Ovary (tissue), 9 donors: ENCODE measurements around the gene PAN3. TPM values are rescaled to one million over a fixed set of nuclear protein-coding genes. Genes with fewer than 3 reads are reported as not detected.

ENCODE experiments used
- DNase-seq, 5 donors: peaks; one replicate each; pipeline ENCODE4 v3.0.0-alpha.2; 2019 to 2020
- H3K27ac ChIP-seq, 2 donors: fragments of 200-600 bp; one replicate each; pipeline versions ENCODE4 v1.5.1 to v1.8.0; 2019 to 2022
- H3K27me3 ChIP-seq: fragments of 200-600 bp; one replicate; pipeline ENCODE4 v1.8.0; 2022
- H3K36me3 ChIP-seq: fragments of 200-600 bp; sonication (generic); one replicate; pipeline ENCODE4 v1.5.1; 2019
- H3K4me1 ChIP-seq: one replicate; pipeline ENCODE4 v1.8.1; 2013; ENCODE audit warnings: mild to moderate bottlenecking, moderate library complexity; ENCODE audit not compliant: insufficient read depth
- H3K4me3 ChIP-seq: fragments of 200-600 bp; sonication (generic); one replicate; pipeline ENCODE4 v1.5.1; 2017
- H3K9me3 ChIP-seq, 2 donors: fragments of 200-600 bp in 1 of 2; sonication (generic) in 1 of 2; one replicate each; pipeline versions ENCODE4 v1.5.1 to v1.8.1; 2013 to 2019; ENCODE audit warnings: mild to moderate bottlenecking in 1 of 2, moderate library complexity in 1 of 2
- CTCF ChIP-seq, 3 donors: fragments of 450-650 bp in 2 of 3; fragments of 200-600 bp in 1 of 3; IDR thresholded peaks; one replicate each; pipeline versions ENCODE4 v1.5.1 to v1.8.0; 2016 to 2022; ENCODE audit warnings: antibody characterized with exemption in 3 of 3, mild to moderate bottlenecking in 1 of 3
- EP300 ChIP-seq: sonication (generic); formaldehyde crosslinking; IDR thresholded peaks from one replicate; pipeline ENCODE4 v1.6.1; 2017; ENCODE audit warnings: antibody characterized with exemption
- POLR2A ChIP-seq: fragments of 450-650 bp; IDR thresholded peaks from one replicate; pipeline ENCODE4 v1.6.1; 2017; ENCODE audit warnings: antibody characterized with exemption, mild to moderate bottlenecking, moderate library complexity
- WGBS, 3 donors: extraction: QIAGEN DNeasy Blood & Tissue Kit in 1 of 3; methylation state at CpG; one replicate each; pipeline versions ENCODE4 v1.1.5 to v1.1.7; 2013 to 2017; 5-methylcytosine and 5-hydroxymethylcytosine counted together
- intact Hi-C, 4 donors: fragments of 100-400 bp; cut with DNase I; formaldehyde crosslinking; loops; one replicate each; pipeline versions ENCODE4 v1.11.0 to v1.15.1; 2022 to 2023
- polyA plus RNA-seq, 2 donors: library from polyadenylated mRNA; stranded (reverse); fragments of 200-250 nt in 1 of 2; fragments of 350-450 nt in 1 of 2; fragmentation: Illumina TruSeq in 1 of 2; extraction: RNeasy Lipid Tissue Mini Kit (QIAGEN cat#74804) in 1 of 2; gene quantifications; one replicate each; pipeline ENCODE4 v1.2.3, GENCODE V29; 2013 to 2014
- total RNA-seq, 7 donors: library from RNA; depleted of rRNA in 2 of 7; stranded (reverse); fragments of >200 nt in 2 of 7; fragmentation: NEBNext Ultra II Directional in 3 of 7; extraction: Animal tissue kit (Norgen Biotek cat#: 25700) in 3 of 7; gene quantifications; one replicate each; pipeline versions ENCODE4 v1.1.0 to v1.2.4, GENCODE V29; 2016 to 2023
- donor health status: DM: no; HTN: no; CAD: no; lungs with moderate emphysema.
- donor health status: DM: no; HTN: no; CAD: no.
- donor health status: Bipolar disorder and iron deficiency.
- donor health status: DM: yes; HTN: yes; CAD: no.
- donor health status: DM: no; HTN: no; CAD: no.
- donor health status: DM: yes; HTN: yes; CAD: no.

The PAN3 gene
- total and polyA plus RNA-seq, 9 donors: 13.2 to 40.7 (median 35.7) TPM

- intact Hi-C loops: no loop called here
- TF ChIP-seq EP300: no peak
- no peak for TF ChIP-seq POLR2A
- no peak for TF ChIP-seq CTCF (IDR thresholded peaks at IDR 0.05)
- Histone ChIP-seq H3K4me1 (no peaks in the 10 kb centered on the region), H3K27me3 (no peaks in the 10 kb centered on the region), H3K4me3 (no peak overlapping the region), H3K9me3 (no peaks in the 10 kb centered on the region), H3K36me3 (no peaks in the 10 kb centered on the region), H3K27ac (no peak overlapping the region)
- WGBS, 3 donors: 91 to 94% (median 94%) methylated on average over 1 of the region's 1 CpG
- DNase-seq: no peak
Measured at GRCh38 chr13:28252547-28252946, 114.2 kb downstream of the PAN3 start.

GRCh38 chr13:28257305-28257704, 119.0 kb downstream of the PAN3 start:
- H3K27me3 ChIP-seq: no peaks in the 10 kb centered on the region
- TF ChIP-seq POLR2A: no peak
- TF ChIP-seq CTCF (IDR thresholded peaks at IDR 0.05): no peak
- TF ChIP-seq EP300: no peak
- H3K36me3 ChIP-seq: no peaks in the 10 kb centered on the region
- DNase-seq: no peak
- no peak overlapping the region for H3K27ac ChIP-seq
- H3K4me1 ChIP-seq: no peaks in the 10 kb centered on the region
- intact Hi-C loops: no loop called here
- H3K9me3 ChIP-seq: no peaks in the 10 kb centered on the region
- H3K4me3 ChIP-seq: no peak overlapping the region
- WGBS, 3 donors: 97 to 98% (median 98%) methylated on average over 4 of the region's 4 CpGs

GRCh38 chr13:28258417-28258816, 120.1 kb downstream of the PAN3 start:
- WGBS, 3 donors: 57 to 79% (median 74%) methylated on average over 3 of the region's 3 CpGs
- no peaks in the 10 kb centered on the region for H3K36me3 ChIP-seq

GRCh38 chr13:28267497-28267896, 129.2 kb downstream of the PAN3 start:
- Histone ChIP-seq H3K4me3 (no peak overlapping the region), H3K9me3 (no peaks in the 10 kb centered on the region), H3K4me1 (no peaks in the 10 kb centered on the region), H3K36me3 (no peaks in the 10 kb centered on the region), H3K27ac (no peak overlapping the region), H3K27me3 (no peaks in the 10 kb centered on the region)
- intact Hi-C loops: no loop called here
- no peak for DNase-seq
- TF ChIP-seq CTCF (IDR thresholded peaks at IDR 0.05) (no peak), EP300 (no peak), POLR2A (no peak)
- WGBS, 3 donors: 76 to 80% (median 79%) methylated on average over 4 of the region's 4 CpGs

More at GRCh38 chr13:28258417-28258816, 120.1 kb downstream of the PAN3 start:
- no peaks in the 10 kb centered on the region for H3K9me3 ChIP-seq
- H3K4me3 ChIP-seq: no peak overlapping the region
- TF ChIP-seq CTCF (IDR thresholded peaks at IDR 0.05): no peak
- TF ChIP-seq EP300: no peak
- TF ChIP-seq POLR2A: no peak
- no peaks in the 10 kb centered on the region for H3K27me3 ChIP-seq
- H3K4me1 ChIP-seq: no peaks in the 10 kb centered on the region
- no peak overlapping the region for H3K27ac ChIP-seq
- DNase-seq: no peak
- intact Hi-C loops: no loop called here

GRCh38 chr13:28268800-28269223, 130.5 kb downstream of the PAN3 start:
- Histone ChIP-seq H3K9me3 (no peaks in the 10 kb centered on the region), H3K27me3 (no peaks in the 10 kb centered on the region), H3K4me3 (no peak overlapping the region), H3K27ac (no peak overlapping the region), H3K4me1 (no peaks in the 10 kb centered on the region), H3K36me3 (no peaks in the 10 kb centered on the region)
- intact Hi-C loops: no loop called here
- no peak for TF ChIP-seq CTCF (IDR thresholded peaks at IDR 0.05)
- no peak for TF ChIP-seq POLR2A
- TF ChIP-seq EP300: no peak
- no peak for DNase-seq
